CD14-positive monocyte (primary cell): ENCODE measurements around the gene ASTN2. TPM values are rescaled to one million over a fixed set of nuclear protein-coding genes. Genes with fewer than 3 reads are reported as not detected.

ENCODE experiments used
- DNase-seq, 3 donors: peaks; one replicate each; pipeline ENCODE4 v3.0.0-alpha.2; 2011 to 2022
- H2AFZ ChIP-seq: 2 replicates; pipeline ENCODE4 v1.6.0; 2012; ENCODE audit warnings: mild to moderate bottlenecking, low read depth, low read length, inconsistent platforms; ENCODE audit not compliant: insufficient read depth, poor library complexity, severe bottlenecking
- H3K27ac ChIP-seq, 2 donors: 1 replicate in 1 of 2; 2 replicates in 1 of 2; pipeline ENCODE4 v1.5.1; 2012 to 2013; ENCODE audit warnings: low read length in 2 of 2, control low read depth in 1 of 2, inconsistent platforms in 1 of 2, low read depth in 1 of 2, mild to moderate bottlenecking in 1 of 2
- H3K27me3 ChIP-seq, 2 donors: one replicate each; pipeline versions ENCODE4 v1.6.0 to v1.6.1; 2011 to 2013; ENCODE audit warnings: low read length in 2 of 2; ENCODE audit not compliant: control insufficient read depth in 2 of 2, insufficient read depth in 2 of 2
- H3K36me3 ChIP-seq, 2 donors: replicated peaks in 1 of 2; 1 replicate in 1 of 2; 2 replicates in 1 of 2; pipeline versions ENCODE4 v1.5.1 to v1.6.1; 2012 to 2013; ENCODE audit warnings: low read length in 2 of 2, control low read depth in 1 of 2, inconsistent platforms in 1 of 2, mild to moderate bottlenecking in 1 of 2; ENCODE audit not compliant: insufficient read depth in 2 of 2, control insufficient read depth in 1 of 2
- H3K4me1 ChIP-seq, 2 donors: 1 replicate in 1 of 2; 2 replicates in 1 of 2; pipeline versions ENCODE4 v1.5.1 to v1.6.1; 2012 to 2013; ENCODE audit warnings: low read length in 2 of 2, control low read depth in 1 of 2, inconsistent platforms in 1 of 2, mild to moderate bottlenecking in 1 of 2, moderate library complexity in 1 of 2; ENCODE audit not compliant: insufficient read depth in 2 of 2, control insufficient read depth in 1 of 2
- H3K4me2 ChIP-seq: replicated peaks from 2 replicates; pipeline ENCODE3; 2012; ENCODE audit warnings: low read length, moderate library complexity, mild to moderate bottlenecking; ENCODE audit not compliant: poor library complexity, severe bottlenecking; ENCODE audit errors: extremely low read depth
- H3K4me3 ChIP-seq, 3 experiments: fragments of 200-600 bp in 1 of 3; sonication (generic) in 1 of 3; replicated peaks in 1 of 3; 1 replicate in 2 of 3; 2 replicates in 1 of 3; pipeline ENCODE4 v1.5.1; 2011 to 2013; ENCODE audit warnings: low read length in 3 of 3, mild to moderate bottlenecking in 3 of 3, control low read depth in 2 of 3, low read depth in 2 of 3, inconsistent platforms in 1 of 3, moderate library complexity in 1 of 3
- H3K79me2 ChIP-seq: 2 replicates; pipeline ENCODE4 v1.6.0; 2012; ENCODE audit warnings: mild to moderate bottlenecking, control low read depth, inconsistent platforms, low read length, moderate library complexity; ENCODE audit not compliant: insufficient read depth
- H3K9ac ChIP-seq: 2 replicates; pipeline ENCODE4 v1.6.0; 2017; ENCODE audit warnings: low read length, mild to moderate bottlenecking; ENCODE audit not compliant: insufficient read depth, poor library complexity, severe bottlenecking
- H3K9me3 ChIP-seq, 2 donors: replicated peaks in 1 of 2; 1 replicate in 1 of 2; 2 replicates in 1 of 2; pipeline versions ENCODE4 v1.5.1 to v1.6.1; 2012 to 2013; ENCODE audit warnings: low read length in 2 of 2, control low read depth in 1 of 2; ENCODE audit not compliant: control insufficient read depth in 1 of 2, insufficient read depth in 1 of 2
- H4K20me1 ChIP-seq: 2 replicates; pipeline ENCODE4 v1.6.0; 2012; ENCODE audit warnings: mild to moderate bottlenecking, low read length, control low read depth, moderate library complexity; ENCODE audit not compliant: insufficient read depth
- H3K27ac Mint-ChIP-seq, 7 donors: one replicate each; pipeline ENCODE4 v1.8.0; 2020; ENCODE audit warnings: mild to moderate bottlenecking in 7 of 7, mixed read lengths in 7 of 7, moderate library complexity in 6 of 7, inconsistent platforms in 2 of 7
- H3K27me3 Mint-ChIP-seq, 3 donors: one replicate each; pipeline ENCODE4 v1.8.0; 2021 to 2022; ENCODE audit warnings: low read depth in 3 of 3, mild to moderate bottlenecking in 3 of 3, mixed read lengths in 3 of 3, moderate library complexity in 3 of 3, inconsistent platforms in 1 of 3
- H3K36me3 Mint-ChIP-seq, 2 donors: one replicate each; pipeline ENCODE4 v1.8.0; 2020; ENCODE audit warnings: mixed read lengths in 2 of 2, inconsistent platforms in 1 of 2, mild to moderate bottlenecking in 1 of 2
- H3K4me1 Mint-ChIP-seq: one replicate; pipeline ENCODE4 v1.8.0; 2020; ENCODE audit warnings: mild to moderate bottlenecking, mixed read lengths
- H3K4me3 Mint-ChIP-seq, 2 donors: one replicate each; pipeline ENCODE4 v1.8.0; 2020; ENCODE audit warnings: mild to moderate bottlenecking in 2 of 2, mixed read lengths in 2 of 2, moderate library complexity in 1 of 2
- H3K9me3 Mint-ChIP-seq, 7 donors: one replicate each; pipeline ENCODE4 v1.8.0; 2020 to 2022; ENCODE audit warnings: mixed read lengths in 7 of 7, mild to moderate bottlenecking in 6 of 7, moderate library complexity in 6 of 7, inconsistent platforms in 2 of 7
- CTCF ChIP-seq: fragments of 200-600 bp; IDR thresholded peaks from one replicate; pipeline ENCODE4 v1.8.0; 2022; ENCODE audit warnings: antibody characterized with exemption, mild to moderate bottlenecking
- WGBS: methylation state at CpG from one replicate; pipeline ENCODE4 v1.1.5; 2013; ENCODE audit warnings: missing lambda C conversion rate; ENCODE audit not compliant: insufficient coverage; 5-methylcytosine and 5-hydroxymethylcytosine counted together
- intact Hi-C, 2 donors: fragments of 100-400 bp; cut with micrococcal nuclease; formaldehyde crosslinking; loops; one replicate each; pipeline versions ENCODE4 v1.15.0 to v1.15.1; 2023
- polyA plus RNA-seq, 3 donors: library from polyadenylated mRNA; depleted of rRNA in 1 of 3; unstranded in 2 of 3; stranded (reverse) in 1 of 3; fragments of 300-500 nt in 2 of 3; fragments of >200 nt in 1 of 3; fragmentation: Illumina TruSeq in 2 of 3; gene quantifications; 1 replicate in 2 of 3; 2 replicates in 1 of 3; pipeline ENCODE4 v1.2.3, GENCODE V29; 2012 to 2021

ASTN2 gene
- polyA plus RNA-seq, 3 donors, result not detected

DNA sequence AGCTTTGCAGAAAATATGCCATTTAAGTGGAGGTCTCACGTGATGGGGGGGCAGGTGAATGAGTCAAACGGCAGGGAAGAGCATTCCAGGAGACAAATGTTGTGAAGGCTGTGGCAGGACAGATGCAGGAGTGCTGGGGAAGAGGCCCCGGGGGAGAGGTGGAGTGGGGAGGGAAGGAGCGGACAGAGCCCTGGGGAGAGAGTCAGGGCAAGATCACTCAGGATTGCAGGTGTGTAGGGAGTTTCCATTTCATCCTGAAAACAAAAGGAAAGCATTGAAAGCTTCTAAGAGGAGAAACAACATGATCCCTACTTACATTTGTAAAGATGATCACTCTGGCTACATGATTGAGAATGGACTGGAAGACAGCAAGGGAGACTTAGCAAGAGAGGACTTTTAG, 323.3 kb downstream of the ASTN2 start:
- Mint-ChIP-seq H3K36me3 (no peaks in the 10 kb centered on the region), H3K27me3 (peaks cover 2 to 3% (median 3%) of the 10 kb centered on the region in 3 donors), H3K9me3 (peaks cover 0 to 5% (median 4%) of the 10 kb centered on the region in 7 donors), H3K4me1 (no peaks in the 10 kb centered on the region), H3K27ac (no peak overlapping the region), H3K4me3 (no peak overlapping the region)
- H3K36me3 ChIP-seq, result no peaks in the 10 kb centered on the region
- H3K79me2 ChIP-seq, result no peaks in the 10 kb centered on the region
- no peak overlapping the region for H3K9ac ChIP-seq
- H3K27me3 ChIP-seq, result no peaks in the 10 kb centered on the region
- no peak for DNase-seq
- 93% methylated on average over 4 of the region's 4 CpGs for WGBS
- H3K27ac ChIP-seq, result no peak overlapping the region
- H4K20me1 ChIP-seq, result no peaks in the 10 kb centered on the region
- no peak overlapping the region for H3K4me2 ChIP-seq
- no peak for TF ChIP-seq CTCF
- intact Hi-C loops, result no loop called here
- H2AFZ ChIP-seq, result no peak overlapping the region
- H3K4me3 ChIP-seq, result no peak overlapping the region
- H3K9me3 ChIP-seq, result no peaks in the 10 kb centered on the region
- no peaks in the 10 kb centered on the region for H3K4me1 ChIP-seq

DNA sequence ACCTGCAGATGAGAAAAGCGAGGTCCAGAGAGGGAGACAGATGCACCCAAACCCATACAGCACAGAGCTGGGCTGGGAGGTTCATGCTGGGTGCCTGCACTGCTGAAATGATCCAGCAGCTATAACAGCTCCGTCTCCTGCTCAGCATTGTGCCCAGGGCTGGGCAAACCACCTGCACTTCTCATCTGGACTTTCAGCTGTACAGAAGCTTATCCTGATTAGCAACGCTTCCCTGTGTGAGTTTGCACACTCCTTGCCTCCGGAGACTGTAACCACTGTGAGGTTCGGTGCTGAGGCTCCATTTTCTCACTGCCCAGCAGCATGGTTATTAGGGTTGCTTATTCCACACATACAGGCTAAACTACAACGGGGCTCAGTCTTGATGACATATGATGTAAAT, 326.1 kb downstream of the ASTN2 start:
- Histone ChIP-seq H3K27me3 (no peaks in the 10 kb centered on the region), H3K27ac (no peak overlapping the region), H2AFZ (no peak overlapping the region), H4K20me1 (no peaks in the 10 kb centered on the region), H3K4me3 (no peak overlapping the region), H3K36me3 (no peaks in the 10 kb centered on the region), H3K9ac (no peak overlapping the region), H3K4me1 (no peaks in the 10 kb centered on the region), H3K9me3 (no peaks in the 10 kb centered on the region), H3K4me2 (no peak overlapping the region), H3K79me2 (no peaks in the 10 kb centered on the region)
- TF ChIP-seq CTCF, result no peak
- H3K4me3 Mint-ChIP-seq, result no peak overlapping the region
- no peaks in the 10 kb centered on the region for H3K36me3 Mint-ChIP-seq
- no peak for DNase-seq
- H3K4me1 Mint-ChIP-seq, result no peaks in the 10 kb centered on the region
- WGBS, result 85% methylated on average over 5 of the region's 6 CpGs
- H3K27me3 Mint-ChIP-seq, result peaks cover 0 to 3% (median 3%) of the 10 kb centered on the region in 3 donors
- intact Hi-C loops, result no loop called here
- H3K27ac Mint-ChIP-seq, result no peak overlapping the region
- peaks cover 0 to 7% (median 6%) of the 10 kb centered on the region in 7 donors for H3K9me3 Mint-ChIP-seq
